Measurements from ENCODE around the gene PCDHGC3. TPM values are rescaled to one million over a fixed set of nuclear protein-coding genes. Genes with fewer than 3 reads are reported as not detected.
A peak's percentile ranks its signal among the peaks of the same experiment; 100 is the strongest.

PCDHGC3 gene
- total RNA-seq, 1 experiment from 2014 or later: 29.1 TPM

- TF ChIP-seq IRF1 (CRISPR knock-in tag; IDR thresholded peaks at IDR 0.05) (no peak), ESRRA (CRISPR knock-in tag; IDR thresholded peaks at IDR 0.05; ENCODE audit: borderline replicate concordance) (no peak), ELF4 (CRISPR knock-in tag; IDR thresholded peaks at IDR 0.05; ENCODE audit: low read depth) (no peak), ZNF396 (CRISPR knock-in tag; IDR thresholded peaks at IDR 0.05; ENCODE audit: borderline replicate concordance) (no peak), TCF7 (CRISPR knock-in tag; IDR thresholded peaks at IDR 0.05; ENCODE audit: low read depth) (no peak), CBFB (CRISPR knock-in tag; IDR thresholded peaks at IDR 0.05; ENCODE audit: low read depth) (no peak), FOXP1 (CRISPR knock-in tag; IDR thresholded peaks at IDR 0.05; ENCODE audit: borderline replicate concordance) (peak; percentile 32; the same call in 1 of the 2 replicates), SP1 (CRISPR knock-in tag; conservative IDR thresholded peaks at IDR 0.05) (peak; percentile 47), ZNF532 (CRISPR knock-in tag; IDR thresholded peaks at IDR 0.05; ENCODE audit: borderline replicate concordance) (no peak), ZNF263 (CRISPR knock-in tag; IDR thresholded peaks at IDR 0.05; ENCODE audit: low read depth) (no peak), RELA (CRISPR knock-in tag; IDR thresholded peaks at IDR 0.05; ENCODE audit: borderline replicate concordance) (no peak), ATF3 (CRISPR knock-in tag; conservative IDR thresholded peaks at IDR 0.05) (no peak), TEAD4 (CRISPR knock-in tag; IDR thresholded peaks at IDR 0.05) (no peak), MXD4 (CRISPR knock-in tag; IDR thresholded peaks at IDR 0.05; ENCODE audit: borderline replicate concordance) (no peak), USF2 (CRISPR knock-in tag; IDR thresholded peaks at IDR 0.05) (0 out of 2 replicates have a peak, but pooled peaks have one; percentile 7), ZNF232 (CRISPR knock-in tag; IDR thresholded peaks at IDR 0.05) (0 out of 2 replicates have a peak, but pooled peaks have one; percentile 55), FOXK1 (CRISPR knock-in tag; IDR thresholded peaks at IDR 0.05) (peak; percentile 30), ZNF671 (CRISPR knock-in tag; IDR thresholded peaks at IDR 0.05) (no peak), NFYB (CRISPR knock-in tag; conservative IDR thresholded peaks at IDR 0.05; ENCODE audit: low read depth) (no peak), SMAD3 (CRISPR knock-in tag; IDR thresholded peaks at IDR 0.05; ENCODE audit: borderline replicate concordance) (peak; percentile 41; the same call in 1 of the 2 replicates), PREB (CRISPR knock-in tag; IDR thresholded peaks at IDR 0.05; ENCODE audit: borderline replicate concordance) (no peak), TEAD1 (CRISPR knock-in tag; IDR thresholded peaks at IDR 0.05) (peak; percentile 75; the same call in 1 of the 2 replicates), ZNF121 (CRISPR knock-in tag; IDR thresholded peaks at IDR 0.05) (no peak)
- TF ChIP-seq, protein P1, sequence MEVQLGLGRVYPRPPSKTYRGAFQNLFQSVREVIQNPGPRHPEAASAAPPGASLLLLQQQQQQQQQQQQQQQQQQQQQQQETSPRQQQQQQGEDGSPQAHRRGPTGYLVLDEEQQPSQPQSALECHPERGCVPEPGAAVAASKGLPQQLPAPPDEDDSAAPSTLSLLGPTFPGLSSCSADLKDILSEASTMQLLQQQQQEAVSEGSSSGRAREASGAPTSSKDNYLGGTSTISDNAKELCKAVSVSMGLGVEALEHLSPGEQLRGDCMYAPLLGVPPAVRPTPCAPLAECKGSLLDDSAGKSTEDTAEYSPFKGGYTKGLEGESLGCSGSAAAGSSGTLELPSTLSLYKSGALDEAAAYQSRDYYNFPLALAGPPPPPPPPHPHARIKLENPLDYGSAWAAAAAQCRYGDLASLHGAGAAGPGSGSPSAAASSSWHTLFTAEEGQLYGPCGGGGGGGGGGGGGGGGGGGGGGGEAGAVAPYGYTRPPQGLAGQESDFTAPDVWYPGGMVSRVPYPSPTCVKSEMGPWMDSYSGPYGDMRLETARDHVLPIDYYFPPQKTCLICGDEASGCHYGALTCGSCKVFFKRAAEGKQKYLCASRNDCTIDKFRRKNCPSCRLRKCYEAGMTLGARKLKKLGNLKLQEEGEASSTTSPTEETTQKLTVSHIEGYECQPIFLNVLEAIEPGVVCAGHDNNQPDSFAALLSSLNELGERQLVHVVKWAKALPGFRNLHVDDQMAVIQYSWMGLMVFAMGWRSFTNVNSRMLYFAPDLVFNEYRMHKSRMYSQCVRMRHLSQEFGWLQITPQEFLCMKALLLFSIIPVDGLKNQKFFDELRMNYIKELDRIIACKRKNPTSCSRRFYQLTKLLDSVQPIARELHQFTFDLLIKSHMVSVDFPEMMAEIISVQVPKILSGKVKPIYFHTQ (CRISPR knock-in tag; IDR thresholded peaks at IDR 0.05): no peak
- TF ChIP-seq, protein P2, sequence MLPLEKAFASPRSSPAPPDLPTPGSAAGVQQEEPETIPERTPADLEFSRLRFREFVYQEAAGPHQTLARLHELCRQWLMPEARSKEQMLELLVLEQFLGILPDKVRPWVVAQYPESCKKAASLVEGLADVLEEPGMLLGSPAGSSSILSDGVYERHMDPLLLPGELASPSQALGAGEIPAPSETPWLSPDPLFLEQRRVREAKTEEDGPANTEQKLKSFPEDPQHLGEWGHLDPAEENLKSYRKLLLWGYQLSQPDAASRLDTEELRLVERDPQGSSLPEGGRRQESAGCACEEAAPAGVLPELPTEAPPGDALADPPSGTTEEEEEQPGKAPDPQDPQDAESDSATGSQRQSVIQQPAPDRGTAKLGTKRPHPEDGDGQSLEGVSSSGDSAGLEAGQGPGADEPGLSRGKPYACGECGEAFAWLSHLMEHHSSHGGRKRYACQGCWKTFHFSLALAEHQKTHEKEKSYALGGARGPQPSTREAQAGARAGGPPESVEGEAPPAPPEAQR (CRISPR knock-in tag; IDR thresholded peaks at IDR 0.05): no peak
- TF ChIP-seq, protein P3, sequence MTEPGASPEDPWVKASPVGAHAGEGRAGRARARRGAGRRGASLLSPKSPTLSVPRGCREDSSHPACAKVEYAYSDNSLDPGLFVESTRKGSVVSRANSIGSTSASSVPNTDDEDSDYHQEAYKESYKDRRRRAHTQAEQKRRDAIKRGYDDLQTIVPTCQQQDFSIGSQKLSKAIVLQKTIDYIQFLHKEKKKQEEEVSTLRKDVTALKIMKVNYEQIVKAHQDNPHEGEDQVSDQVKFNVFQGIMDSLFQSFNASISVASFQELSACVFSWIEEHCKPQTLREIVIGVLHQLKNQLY (CRISPR knock-in tag; IDR thresholded peaks at IDR 0.05): no peak
- TF ChIP-seq, protein P4, sequence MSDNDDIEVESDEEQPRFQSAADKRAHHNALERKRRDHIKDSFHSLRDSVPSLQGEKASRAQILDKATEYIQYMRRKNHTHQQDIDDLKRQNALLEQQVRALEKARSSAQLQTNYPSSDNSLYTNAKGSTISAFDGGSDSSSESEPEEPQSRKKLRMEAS (CRISPR knock-in tag; IDR thresholded peaks at IDR 0.05): peak; percentile 58
These were observed 36.7 kb downstream of the PCDHGC3 start (continued) for GRCh38 chr5:141512390-141512910.

Measured in WTC11 (cell line).